Breast epithelium (tissue), 4 donors: ENCODE results near the gene RHOBTB1. TPM values are rescaled to one million over a fixed set of nuclear protein-coding genes. Genes with fewer than 3 reads are reported as not detected.

Source experiments
- DNase-seq, 2 donors: peaks; one replicate each; pipeline ENCODE4 v3.0.0-alpha.2; 2019; ENCODE audit warnings: low spot score in 2 of 2
- H3K27ac ChIP-seq, 2 donors: fragments of 200-600 bp; sonication (generic) in 1 of 2; one replicate each; pipeline ENCODE4 v1.5.1; 2016 to 2019; ENCODE audit warnings: mild to moderate bottlenecking in 1 of 2
- H3K27me3 ChIP-seq, 2 donors: fragments of 200-600 bp; sonication (generic) in 1 of 2; one replicate each; pipeline versions ENCODE4 v1.5.1 to v1.6.0; 2017 to 2019; ENCODE audit warnings: control low read depth in 1 of 2, mild to moderate bottlenecking in 1 of 2
- H3K36me3 ChIP-seq: fragments of 200-600 bp; one replicate; pipeline ENCODE4 v1.5.1; 2019
- H3K4me1 ChIP-seq, 2 donors: fragments of 200-600 bp; sonication (generic); one replicate each; pipeline ENCODE4 v1.5.1; 2016 to 2019; ENCODE audit warnings: control low read depth in 1 of 2
- H3K4me3 ChIP-seq, 3 donors: fragments of 200-600 bp; sonication (generic); 1 replicate in 2 of 3; 2 replicates in 1 of 3; pipeline ENCODE4 v1.5.1; 2016 to 2019; ENCODE audit warnings: mild to moderate bottlenecking in 3 of 3, moderate library complexity in 2 of 3
- H3K9me3 ChIP-seq, 2 donors: fragments of 200-600 bp; sonication (generic) in 1 of 2; one replicate each; pipeline ENCODE4 v1.5.1; 2016 to 2019; ENCODE audit warnings: control low read depth in 1 of 2
- POLR2A ChIP-seq: fragments of 450-650 bp; IDR thresholded peaks from one replicate; pipeline ENCODE4 v1.6.1; 2016; ENCODE audit warnings: antibody characterized with exemption, mild to moderate bottlenecking, moderate library complexity
- POLR2AphosphoS5 ChIP-seq, 3 donors: sonication (generic); formaldehyde crosslinking; IDR thresholded peaks; one replicate each; pipeline ENCODE4 v1.6.1; 2017; ENCODE audit warnings: antibody characterized with exemption in 3 of 3
- intact Hi-C: fragments of 100-400 bp; cut with DNase I; formaldehyde crosslinking; loops from one replicate; pipeline ENCODE4 v1.15.1; 2023; ENCODE audit warnings: low total_unique reads
- total RNA-seq, 3 donors: library from RNA; depleted of rRNA; stranded (reverse); fragments of >200 nt; gene quantifications; one replicate each; pipeline ENCODE4 v1.1.0, GENCODE V29; 2016
- TF ChIP-seq, protein P1 (sequence below), 3 donors: fragments of 450-650 bp; IDR thresholded peaks; one replicate each; pipeline ENCODE4 v1.5.1; 2016 to 2017; ENCODE audit warnings: antibody characterized with exemption in 3 of 3, mild to moderate bottlenecking in 3 of 3, moderate library complexity in 3 of 3

RHOBTB1 gene
- total RNA-seq, 3 donors from 2014 or later, result 11.4 to 14.6 (median 13.4) TPM

DNA sequence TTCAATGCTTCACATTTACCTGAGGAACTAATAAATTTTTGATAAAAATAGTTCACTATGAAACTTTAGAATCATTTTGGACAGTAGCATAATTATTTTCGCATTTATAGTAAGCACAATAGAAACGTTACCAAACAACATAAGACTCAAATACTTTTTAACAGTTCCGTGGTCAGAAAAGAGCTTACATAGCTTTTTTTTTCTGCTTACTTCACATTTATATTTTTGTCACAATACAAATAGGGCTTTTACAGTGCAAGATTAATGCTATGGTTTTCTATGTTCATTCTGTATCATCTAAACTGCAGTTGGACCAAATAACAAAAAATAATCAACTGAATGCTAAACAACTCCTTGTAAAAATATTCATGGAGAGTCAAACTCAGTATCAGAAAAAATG, 26.5 kb upstream of the RHOBTB1 start:
- Histone ChIP-seq H3K4me3 (no peak overlapping the region), H3K4me1 (no peaks in the 10 kb centered on the region), H3K9me3 (no peaks in the 10 kb centered on the region), H3K27me3 (no peaks in the 10 kb centered on the region), H3K36me3 (no peaks in the 10 kb centered on the region), H3K27ac (no peak overlapping the region)
- intact Hi-C loops, result no loop called here
- TF ChIP-seq POLR2AphosphoS5 (IDR thresholded peaks at IDR 0.05), result no peak
- TF ChIP-seq POLR2A, result no peak
- TF ChIP-seq, protein P1, sequence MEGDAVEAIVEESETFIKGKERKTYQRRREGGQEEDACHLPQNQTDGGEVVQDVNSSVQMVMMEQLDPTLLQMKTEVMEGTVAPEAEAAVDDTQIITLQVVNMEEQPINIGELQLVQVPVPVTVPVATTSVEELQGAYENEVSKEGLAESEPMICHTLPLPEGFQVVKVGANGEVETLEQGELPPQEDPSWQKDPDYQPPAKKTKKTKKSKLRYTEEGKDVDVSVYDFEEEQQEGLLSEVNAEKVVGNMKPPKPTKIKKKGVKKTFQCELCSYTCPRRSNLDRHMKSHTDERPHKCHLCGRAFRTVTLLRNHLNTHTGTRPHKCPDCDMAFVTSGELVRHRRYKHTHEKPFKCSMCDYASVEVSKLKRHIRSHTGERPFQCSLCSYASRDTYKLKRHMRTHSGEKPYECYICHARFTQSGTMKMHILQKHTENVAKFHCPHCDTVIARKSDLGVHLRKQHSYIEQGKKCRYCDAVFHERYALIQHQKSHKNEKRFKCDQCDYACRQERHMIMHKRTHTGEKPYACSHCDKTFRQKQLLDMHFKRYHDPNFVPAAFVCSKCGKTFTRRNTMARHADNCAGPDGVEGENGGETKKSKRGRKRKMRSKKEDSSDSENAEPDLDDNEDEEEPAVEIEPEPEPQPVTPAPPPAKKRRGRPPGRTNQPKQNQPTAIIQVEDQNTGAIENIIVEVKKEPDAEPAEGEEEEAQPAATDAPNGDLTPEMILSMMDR (IDR thresholded peaks at IDR 0.05), result no peak
- no peak for DNase-seq

DNA sequence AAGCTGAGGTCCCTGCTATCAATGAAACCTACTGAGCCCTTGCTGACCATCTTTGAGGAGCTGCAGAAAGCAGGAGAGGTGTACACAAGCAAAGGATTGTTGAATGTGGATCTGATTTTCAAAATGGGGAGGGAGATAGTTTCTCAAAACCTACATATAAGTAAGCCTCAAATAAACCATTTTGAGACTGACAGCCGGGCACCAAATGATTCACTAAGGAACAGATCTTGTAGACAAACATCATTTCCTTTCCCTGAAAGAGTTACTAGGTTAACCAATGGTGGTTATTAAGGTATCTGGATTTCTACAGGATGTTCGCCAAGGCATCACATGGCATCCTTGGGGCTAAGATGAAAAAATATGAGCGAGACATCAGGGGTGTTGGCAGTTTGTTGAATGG, 24.5 kb upstream of the RHOBTB1 start:
- no peak for DNase-seq
- no peak overlapping the region for H3K27ac ChIP-seq
- no peaks in the 10 kb centered on the region for H3K36me3 ChIP-seq
- no peak overlapping the region for H3K4me3 ChIP-seq
- no peaks in the 10 kb centered on the region for H3K27me3 ChIP-seq
- no peaks in the 10 kb centered on the region for H3K4me1 ChIP-seq
- TF ChIP-seq POLR2A (no peak), POLR2AphosphoS5 (IDR thresholded peaks at IDR 0.05) (no peak)
- TF ChIP-seq, protein P1 (IDR thresholded peaks at IDR 0.05), result no peak
- intact Hi-C loops, result loop anchor here (1.0 to 10.0 kb wide), 2 partner anchors 33 to 1126 kb away; no protein-coding TSS in a partner anchor
- H3K9me3 ChIP-seq, result no peaks in the 10 kb centered on the region

DNA sequence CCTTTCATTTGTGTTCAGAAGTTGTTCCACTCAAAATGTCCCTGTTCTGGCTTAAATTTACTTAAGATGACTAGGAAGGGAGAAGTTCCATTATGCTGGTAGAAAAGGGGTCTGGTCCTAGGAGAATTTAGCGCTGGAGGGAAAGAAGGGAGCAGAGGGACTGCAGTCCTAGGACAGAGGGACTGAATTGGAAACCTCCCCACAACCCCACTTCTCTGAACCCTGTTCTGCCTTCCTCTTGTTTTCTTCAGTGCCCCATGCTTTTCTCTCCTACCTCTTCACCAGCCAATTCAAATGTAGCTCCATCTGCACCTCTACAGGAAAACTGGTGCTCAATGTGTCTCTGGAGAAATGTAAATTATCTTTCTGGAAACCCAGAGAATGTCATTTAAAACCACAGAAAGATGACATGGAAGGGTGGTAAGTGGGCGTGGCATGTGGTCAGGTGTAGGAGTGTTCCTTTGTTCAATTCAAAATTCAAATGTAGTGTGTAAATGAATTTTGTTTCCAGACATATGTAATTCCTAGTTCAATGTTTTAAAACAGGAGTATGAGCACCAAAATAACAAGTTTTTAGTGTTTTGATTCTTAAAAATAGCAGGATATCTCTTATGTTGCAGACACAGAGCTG, 24.0 kb upstream of the RHOBTB1 start:
- H3K9me3 ChIP-seq, result no peaks in the 10 kb centered on the region
- intact Hi-C loops, result loop anchor here (1.0 to 10.0 kb wide), 2 partner anchors 33 to 1127 kb away; no protein-coding TSS in a partner anchor
- DNase-seq, result no peak
- H3K27ac ChIP-seq, result no peak overlapping the region
- no peaks in the 10 kb centered on the region for H3K27me3 ChIP-seq
- no peaks in the 10 kb centered on the region for H3K36me3 ChIP-seq
- TF ChIP-seq POLR2A (no peak), POLR2AphosphoS5 (IDR thresholded peaks at IDR 0.05) (no peak)
- TF ChIP-seq, protein P1 (IDR thresholded peaks at IDR 0.05), result no peak
- no peak overlapping the region for H3K4me3 ChIP-seq
- no peaks in the 10 kb centered on the region for H3K4me1 ChIP-seq

DNA sequence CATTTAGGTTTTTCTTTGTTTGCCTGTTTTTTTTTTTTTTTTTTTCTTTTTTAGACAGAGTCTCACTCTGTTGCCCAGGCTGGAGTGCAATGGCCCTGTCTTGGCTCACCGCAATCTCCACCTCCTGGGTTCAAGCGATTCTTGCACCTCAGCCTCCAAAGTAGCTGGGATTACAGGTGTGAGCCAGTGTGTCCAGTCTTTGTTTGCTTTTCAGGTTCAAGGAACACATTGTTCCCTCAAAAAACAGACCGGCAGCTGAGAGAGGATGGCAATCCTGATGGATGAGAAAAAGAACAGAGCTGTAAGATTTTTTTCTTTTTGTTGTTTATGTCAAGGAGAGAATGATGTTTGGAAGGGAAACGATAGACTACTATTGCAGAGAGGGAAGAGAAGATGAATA, 23.3 kb upstream of the RHOBTB1 start:
- Histone ChIP-seq H3K27ac (no peak overlapping the region), H3K9me3 (no peaks in the 10 kb centered on the region), H3K4me1 (no peaks in the 10 kb centered on the region), H3K4me3 (no peak overlapping the region), H3K36me3 (no peaks in the 10 kb centered on the region), H3K27me3 (no peaks in the 10 kb centered on the region)
- intact Hi-C loops, result loop anchor here (10.0 kb wide), 1 partner anchor 1128 kb away; no protein-coding TSS in a partner anchor
- no peak for DNase-seq
- TF ChIP-seq POLR2A (no peak), POLR2AphosphoS5 (IDR thresholded peaks at IDR 0.05) (no peak)
- TF ChIP-seq, protein P1 (IDR thresholded peaks at IDR 0.05), result no peak

DNA sequence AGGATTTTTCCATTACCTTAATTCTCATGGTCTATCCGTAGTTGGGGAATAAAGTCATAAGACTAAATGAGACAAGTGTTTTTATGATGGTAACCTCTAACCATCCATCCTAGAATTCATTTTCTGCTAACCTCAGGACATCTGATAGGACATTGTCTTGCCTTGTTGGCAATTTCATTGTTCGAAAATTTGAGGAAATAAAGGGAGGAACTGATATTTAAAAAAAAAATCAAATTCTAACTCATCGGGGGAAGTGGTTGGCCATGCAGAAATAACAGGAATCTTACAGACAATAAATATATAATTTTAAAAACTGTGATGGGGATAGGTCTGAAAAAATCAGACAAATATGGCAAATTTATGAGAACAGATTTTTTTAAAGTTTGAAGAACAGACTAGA, 21.7 kb upstream of the RHOBTB1 start:
- no peak overlapping the region for H3K4me3 ChIP-seq
- TF ChIP-seq POLR2A (no peak), POLR2AphosphoS5 (IDR thresholded peaks at IDR 0.05) (no peak)
- TF ChIP-seq, protein P1 (IDR thresholded peaks at IDR 0.05), result no peak
- intact Hi-C loops, result loop anchor here (10.0 kb wide), 1 partner anchor 1129 kb away; no protein-coding TSS in a partner anchor
- no peak overlapping the region for H3K27ac ChIP-seq
- H3K27me3 ChIP-seq, result no peaks in the 10 kb centered on the region
- no peaks in the 10 kb centered on the region for H3K9me3 ChIP-seq
- H3K4me1 ChIP-seq, result no peaks in the 10 kb centered on the region
- no peak for DNase-seq
- no peaks in the 10 kb centered on the region for H3K36me3 ChIP-seq
